Smooth muscle cell (in vitro differentiated cells): Measurements from ENCODE around the gene PRSS57. TPM values are rescaled to one million over a fixed set of nuclear protein-coding genes. Genes with fewer than 3 reads are reported as not detected.

Experiments
- DNase-seq: peaks from one replicate; lab custom pipeline; 2025; ENCODE audit not compliant: unreplicated experiment; lab: John Stamatoyannopoulos, UW
- H2AFZ ChIP-seq: fragments of 200-600 bp; sonication (generic); 2 replicates; pipeline ENCODE4 v1.6.0; 2016; ENCODE audit warnings: antibody characterized with exemption, low read depth, mild to moderate bottlenecking
- H3F3A ChIP-seq: fragments of 200-600 bp; sonication (generic); 2 replicates; pipeline ENCODE4 v1.6.0; 2017; ENCODE audit warnings: antibody characterized with exemption, low read depth
- H3K27ac ChIP-seq: fragments of 200-600 bp; sonication (generic); 2 replicates; pipeline ENCODE4 v1.5.1; 2016; ENCODE audit warnings: low read depth, mild to moderate bottlenecking
- H3K27me3 ChIP-seq: fragments of 200-600 bp; sonication (generic); 2 replicates; pipeline ENCODE4 v1.6.1; 2016; ENCODE audit warnings: low read depth, mild to moderate bottlenecking
- H3K36me3 ChIP-seq: fragments of 200-600 bp; sonication (generic); 2 replicates; pipeline ENCODE4 v1.5.1; 2016; ENCODE audit warnings: low read depth
- H3K4me1 ChIP-seq: fragments of 200-600 bp; sonication (generic); 2 replicates; pipeline ENCODE4 v1.5.1; 2016; ENCODE audit warnings: low read depth
- H3K4me2 ChIP-seq: fragments of 200-600 bp; sonication (generic); 2 replicates; pipeline ENCODE4 v1.6.0; 2016; ENCODE audit warnings: mild to moderate bottlenecking
- H3K4me3 ChIP-seq: fragments of 200-600 bp; sonication (generic); 2 replicates; pipeline ENCODE4 v1.5.1; 2016; ENCODE audit warnings: mild to moderate bottlenecking
- H3K79me2 ChIP-seq: fragments of 200-600 bp; sonication (generic); 2 replicates; pipeline ENCODE4 v1.6.0; 2016; ENCODE audit warnings: low read depth, mild to moderate bottlenecking
- H3K9ac ChIP-seq: fragments of 200-600 bp; sonication (generic); 2 replicates; pipeline ENCODE4 v1.6.0; 2016; ENCODE audit warnings: low read depth
- H3K9me3 ChIP-seq: fragments of 200-600 bp; sonication (generic); replicated peaks from 2 replicates; pipeline ENCODE4 v1.5.1; 2016; ENCODE audit warnings: low read depth
- H4K20me1 ChIP-seq: fragments of 200-600 bp; sonication (generic); 2 replicates; pipeline ENCODE4 v1.6.0; 2016; ENCODE audit warnings: low read depth
- CTCF ChIP-seq: fragments of 200-600 bp; sonication (generic); IDR thresholded peaks from 2 replicates; pipeline ENCODE4 v1.5.1; 2017; ENCODE audit warnings: borderline replicate concordance, mild to moderate bottlenecking, antibody characterized with exemption; ENCODE audit not compliant: insufficient read depth, poor library complexity, severe bottlenecking
- WGBS: methylation state at CpG from one replicate; pipeline ENCODE4 v1.1.7; 2016; ENCODE audit warnings: low lambda C conversion rate; 5-methylcytosine and 5-hydroxymethylcytosine counted together
- polyA plus RNA-seq: library from polyadenylated mRNA; unstranded; fragments of >200 nt; fragmentation: Nextera tagmentation; extraction: Ambion mirVana; gene quantifications from 2 replicates; pipeline ENCODE4 v1.2.1, GENCODE V29; 2016
- total RNA-seq: library from RNA; depleted of rRNA; stranded (reverse); fragments of >200 nt; gene quantifications from 2 replicates; pipeline ENCODE4 v1.2.3, GENCODE V29; 2014

PRSS57 gene
- total and polyA plus RNA-seq, 2 experiments from 2014 or later: not detected

DNA sequence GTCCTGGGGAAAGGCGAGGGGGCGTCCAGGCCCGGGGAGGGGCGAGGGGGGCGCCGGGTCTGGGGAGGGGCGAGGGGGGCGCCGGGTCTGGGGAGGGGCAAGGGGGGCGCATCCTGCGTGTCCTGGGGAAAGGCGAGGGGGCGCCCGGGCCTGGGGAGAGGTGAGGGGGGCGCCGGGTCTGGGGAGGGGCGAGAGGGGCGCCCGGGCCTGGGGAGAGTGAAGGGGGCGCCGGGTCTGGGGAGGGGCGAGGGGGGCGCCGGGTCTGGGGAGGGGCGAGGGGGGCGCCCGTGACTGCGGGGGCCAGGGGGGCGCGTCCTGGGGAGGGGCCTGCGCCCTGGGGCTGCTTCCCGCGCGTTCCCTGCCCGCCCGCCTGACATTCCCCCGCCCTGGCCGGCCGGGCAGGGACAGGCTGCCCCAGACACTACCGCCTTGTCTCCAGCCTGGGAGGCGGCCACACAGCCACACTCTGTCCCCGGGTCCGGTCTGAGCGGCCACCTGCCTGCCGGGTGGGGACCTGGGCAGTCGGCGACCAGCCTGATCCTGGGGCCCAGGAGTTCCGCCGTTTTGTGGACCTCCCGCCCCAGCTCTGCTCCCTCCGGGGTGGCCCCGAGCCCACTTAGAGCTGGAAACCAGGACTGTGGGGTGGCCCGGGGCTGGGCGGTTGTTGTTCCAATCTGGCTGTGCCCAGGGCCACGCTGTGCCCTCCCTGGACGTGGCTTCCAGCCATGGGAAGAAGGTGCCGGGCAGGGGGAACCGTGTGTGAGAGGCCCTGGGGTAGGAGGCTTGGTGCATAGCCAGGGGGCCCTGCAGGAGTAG lies 25.3 kb upstream of the PRSS57 start:
- no peaks in the 10 kb centered on the region for H3K36me3 ChIP-seq
- H3K4me1 ChIP-seq: no peaks in the 10 kb centered on the region
- 90% methylated on average over 27 of the region's 58 CpGs for WGBS
- no peaks in the 10 kb centered on the region for H3K9me3 ChIP-seq
- H3K9ac ChIP-seq: no peak overlapping the region
- TF ChIP-seq CTCF: no peak
- no peak overlapping the region for H2AFZ ChIP-seq
- H3K79me2 ChIP-seq: no peaks in the 10 kb centered on the region
- no peak overlapping the region for H3K4me3 ChIP-seq
- DNase-seq: no peak
- H4K20me1 ChIP-seq: peaks cover 17% of the 10 kb centered on the region
- no peak overlapping the region for H3K27ac ChIP-seq
- H3K4me2 ChIP-seq: no peak overlapping the region
- no peaks in the 10 kb centered on the region for H3F3A ChIP-seq
- no peaks in the 10 kb centered on the region for H3K27me3 ChIP-seq

GRCh38 chr19:719636-720344 lies 24.5 kb upstream of the PRSS57 start:
- no peak overlapping the region for H3K9ac ChIP-seq
- no peak overlapping the region for H3K27ac ChIP-seq
- H3K4me3 ChIP-seq: no peak overlapping the region
- no peaks in the 10 kb centered on the region for H3K4me1 ChIP-seq
- TF ChIP-seq CTCF: no peak
- H2AFZ ChIP-seq: no peak overlapping the region
- peaks cover 2% of the 10 kb centered on the region for H3K79me2 ChIP-seq
- H3K36me3 ChIP-seq: no peaks in the 10 kb centered on the region
- WGBS: 95% methylated on average over 26 of the region's 79 CpGs
- H4K20me1 ChIP-seq: peaks cover 17% of the 10 kb centered on the region
- no peaks in the 10 kb centered on the region for H3K9me3 ChIP-seq
- H3K27me3 ChIP-seq: no peaks in the 10 kb centered on the region
- no peak for DNase-seq
- H3K4me2 ChIP-seq: no peak overlapping the region
- H3F3A ChIP-seq: no peaks in the 10 kb centered on the region

GRCh38 chr19:718991-719512 lies 23.8 kb upstream of the PRSS57 start:
- no peak overlapping the region for H2AFZ ChIP-seq
- no peak overlapping the region for H3K4me2 ChIP-seq
- no peak overlapping the region for H3K9ac ChIP-seq
- H4K20me1 ChIP-seq: peaks cover 17% of the 10 kb centered on the region
- no peak overlapping the region for H3K4me3 ChIP-seq
- peaks cover 5% of the 10 kb centered on the region for H3K79me2 ChIP-seq
- WGBS: 75% methylated on average over 33 of the region's 54 CpGs
- H3K36me3 ChIP-seq: no peaks in the 10 kb centered on the region
- no peak overlapping the region for H3K27ac ChIP-seq
- no peaks in the 10 kb centered on the region for H3F3A ChIP-seq
- H3K27me3 ChIP-seq: no peaks in the 10 kb centered on the region
- no peak for DNase-seq
- TF ChIP-seq CTCF: no peak
- H3K4me1 ChIP-seq: no peaks in the 10 kb centered on the region
- H3K9me3 ChIP-seq: no peaks in the 10 kb centered on the region
